Effector CD4-positive, alpha-beta T cell (primary cell): Measurements from ENCODE around the gene CDH13.

Experiments
- DNase-seq: peaks from one replicate; pipeline ENCODE4 v3.0.0-alpha.2; 2020

CDH13 gene

DNA sequence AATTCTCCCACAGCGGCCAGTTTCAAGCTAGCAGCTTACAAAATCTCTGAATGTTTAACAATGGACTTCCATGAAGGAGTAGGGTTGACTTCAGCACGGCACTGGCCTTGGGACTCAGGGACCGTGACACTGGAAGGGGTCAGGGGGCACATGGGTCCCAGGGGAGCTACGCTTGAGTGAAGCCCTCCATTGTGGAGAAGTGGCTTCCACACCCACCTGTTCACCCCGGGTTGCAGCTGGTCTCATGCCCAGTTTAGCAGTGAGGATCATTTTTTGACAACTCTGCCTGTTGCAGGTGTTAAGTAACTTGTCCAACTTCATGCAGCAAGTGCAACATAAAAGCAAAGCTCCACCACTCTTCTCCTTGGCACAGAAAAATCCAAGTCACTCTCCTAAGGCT is 510.2 kb downstream of the CDH13 start:
- DNase-seq, result no peak

DNA sequence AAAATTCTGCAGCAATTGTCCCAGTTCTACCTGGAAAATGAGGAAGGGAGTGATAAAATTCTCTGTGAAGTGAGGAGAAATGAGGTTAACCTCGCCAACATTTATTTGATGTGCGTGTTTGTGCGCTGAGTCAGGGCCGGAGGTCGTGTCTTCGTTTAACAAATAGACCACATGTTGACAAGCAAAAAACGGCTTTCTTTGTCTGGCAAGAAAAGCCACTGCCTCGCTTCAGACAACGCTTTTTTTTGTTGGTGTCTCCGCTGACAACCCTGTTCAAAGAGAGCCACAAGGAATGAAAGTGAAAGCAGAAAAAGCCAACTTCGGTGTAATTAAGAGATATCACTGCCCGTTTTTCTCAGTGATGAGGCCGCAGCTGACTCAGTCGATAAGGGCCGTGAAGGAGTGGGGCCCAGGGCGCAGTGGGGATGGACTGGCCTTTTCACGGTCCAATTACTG is 510.6 kb downstream of the CDH13 start:
- no peak for DNase-seq

DNA sequence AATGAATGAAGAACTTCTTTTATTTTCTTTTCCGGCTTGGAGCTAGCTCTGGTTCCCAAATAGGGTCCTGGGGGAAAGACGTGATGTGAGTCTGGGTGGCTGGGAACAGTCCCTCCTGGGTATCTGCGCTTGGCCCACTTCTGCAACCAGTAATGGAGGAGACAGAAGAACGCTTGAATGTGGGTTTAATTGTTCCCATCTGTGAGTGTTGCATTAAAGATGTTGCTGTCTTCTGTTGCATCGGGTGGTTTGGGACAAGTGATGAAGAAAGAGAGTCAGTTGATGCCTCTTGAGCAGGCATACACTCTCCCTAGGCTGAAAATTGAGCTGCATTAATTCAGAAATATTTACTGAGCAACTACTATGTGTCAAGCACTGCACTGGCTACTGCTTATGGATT is 511.1 kb downstream of the CDH13 start:
- no peak for DNase-seq

DNA sequence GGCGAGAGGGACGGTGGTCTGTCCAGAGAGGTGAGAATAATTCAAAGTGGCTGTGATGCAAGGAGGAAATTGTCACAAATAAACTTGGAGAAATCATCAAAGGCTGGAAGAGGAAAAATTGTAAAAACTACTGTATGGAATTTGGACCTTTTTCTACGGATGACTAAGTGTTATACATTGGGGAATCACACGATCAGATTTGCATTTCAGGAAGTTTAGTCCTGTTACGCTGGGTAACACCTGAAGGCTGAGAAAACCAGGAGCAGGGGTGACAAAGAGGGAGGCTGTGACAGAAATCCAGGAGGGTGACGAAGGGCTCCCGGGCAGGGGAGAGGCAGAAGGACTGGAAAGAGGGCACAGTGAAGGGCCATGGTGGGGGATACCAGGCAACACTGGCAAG is 511.7 kb downstream of the CDH13 start:
- DNase-seq, result no peak

DNA sequence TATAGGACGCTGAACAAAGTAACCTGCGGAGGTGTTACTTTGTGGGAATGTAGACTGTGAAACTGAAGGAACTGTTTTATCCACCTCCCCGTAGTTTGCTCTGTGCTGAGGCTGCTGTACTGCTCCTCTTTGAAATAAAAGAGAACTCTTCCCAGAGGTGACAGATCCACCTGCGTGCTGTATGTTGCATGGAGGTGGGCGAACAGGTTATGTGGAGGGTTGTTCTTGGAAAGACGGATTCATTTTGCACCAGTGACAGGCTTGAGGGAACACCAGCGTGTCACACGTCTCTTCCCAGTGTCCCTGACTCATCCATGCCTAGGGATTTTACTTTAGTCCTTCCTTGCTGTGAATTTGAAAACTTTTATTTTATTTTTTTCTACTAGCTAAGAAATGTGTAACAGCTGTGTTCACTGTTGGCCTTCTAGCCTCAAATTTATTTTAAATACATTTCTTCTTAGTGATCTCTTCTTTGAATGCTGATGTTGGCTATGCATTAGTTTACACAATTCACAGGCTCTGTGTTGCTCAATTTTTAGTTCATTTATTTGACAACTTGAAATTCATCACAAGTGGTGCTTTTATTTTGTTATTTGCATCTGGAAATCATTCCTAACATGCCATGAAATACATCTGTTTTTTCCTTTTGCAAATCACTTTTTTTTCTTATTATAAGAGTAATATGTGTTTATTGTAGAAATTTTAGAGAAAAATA is 512.4 kb downstream of the CDH13 start:
- DNase-seq, result no peak

DNA sequence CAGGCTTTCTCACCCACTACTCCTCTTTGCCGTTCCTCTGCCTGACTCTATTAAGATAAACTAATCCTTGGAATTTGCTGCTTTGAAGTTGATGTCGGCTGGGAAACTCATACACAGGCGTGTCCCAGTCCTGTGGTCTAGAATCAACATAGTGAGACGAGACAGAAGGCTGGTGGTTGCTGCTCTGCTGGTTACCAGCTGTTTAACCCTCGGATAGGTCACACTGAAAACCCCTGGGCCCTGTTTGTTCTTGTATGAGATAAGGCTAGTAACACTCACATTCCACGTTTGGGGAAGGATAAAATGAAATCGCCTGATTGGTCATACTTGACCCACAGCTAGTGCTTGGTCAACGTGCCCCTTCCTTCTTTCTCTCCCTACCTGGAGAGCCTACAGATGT is 517.0 kb downstream of the CDH13 start:
- no peak for DNase-seq

DNA sequence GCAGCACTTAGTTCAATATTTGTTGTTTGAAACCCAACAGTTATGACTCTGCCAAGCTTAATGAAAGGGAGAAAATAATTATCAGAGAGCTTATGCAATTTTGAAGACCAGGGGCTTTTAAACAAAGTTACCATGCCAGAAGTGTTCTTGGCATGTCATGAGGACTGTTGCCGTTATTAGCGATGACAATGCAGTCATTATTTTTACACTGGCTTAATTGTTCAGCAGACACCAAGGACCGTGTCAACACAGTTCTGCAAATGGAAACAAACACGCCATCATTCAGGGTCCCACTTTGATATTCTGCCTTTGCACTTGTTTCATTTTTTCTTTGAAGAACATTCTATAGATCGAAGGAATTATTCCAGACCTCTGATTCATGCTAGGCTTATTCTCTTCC is 518.5 kb downstream of the CDH13 start:
- DNase-seq, result no peak

DNA sequence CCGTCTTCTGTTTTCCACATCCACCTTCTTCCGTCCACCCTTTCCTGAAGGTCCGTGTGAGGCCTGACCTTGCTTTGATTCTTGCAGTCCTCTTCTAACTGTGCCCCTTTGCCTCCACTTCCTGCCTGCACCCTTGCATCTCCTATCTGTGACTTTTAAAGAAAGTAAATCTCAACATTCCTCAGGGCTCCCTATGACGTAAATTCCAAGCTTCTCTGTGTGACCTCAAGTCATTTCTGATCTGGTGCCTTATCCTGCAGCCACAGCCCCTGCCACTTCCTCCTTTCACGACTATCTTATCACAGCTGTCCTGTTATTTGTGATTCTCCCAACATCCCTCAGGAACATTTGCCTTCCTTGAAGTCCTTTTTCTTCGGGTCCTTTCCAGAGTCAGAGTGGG is 520.5 kb downstream of the CDH13 start:
- no peak for DNase-seq

DNA sequence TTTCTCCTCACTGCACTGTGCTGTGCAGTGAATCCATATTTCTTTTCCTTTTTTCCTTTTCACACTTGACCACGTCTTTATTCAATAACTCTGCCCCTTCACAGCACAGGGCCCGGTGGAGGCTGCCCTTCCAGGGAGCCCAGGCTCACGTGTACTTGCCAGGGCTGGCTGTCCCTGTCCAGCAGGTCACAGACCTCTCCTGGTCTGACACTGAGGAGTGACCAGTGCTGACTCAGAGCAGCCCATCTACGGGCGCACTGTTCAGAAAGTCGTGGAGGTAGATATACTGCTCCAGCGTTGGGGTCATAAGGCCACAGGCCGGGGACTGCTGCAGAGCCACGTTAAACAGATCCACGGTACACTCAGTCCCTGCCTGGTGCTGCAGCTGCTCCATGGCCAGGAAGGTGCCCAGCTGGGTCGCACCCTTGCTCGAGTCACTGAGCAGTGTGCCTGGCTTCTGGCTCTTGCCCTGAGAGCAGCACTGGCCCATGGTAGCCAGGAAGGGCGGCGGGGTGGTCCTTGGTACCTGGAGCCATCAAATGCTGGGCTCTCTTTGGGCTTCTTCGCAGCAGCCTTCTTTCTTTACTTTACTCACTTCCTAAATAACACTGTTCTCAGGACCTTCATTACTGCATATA is 531.7 kb downstream of the CDH13 start:
- no peak for DNase-seq

DNA sequence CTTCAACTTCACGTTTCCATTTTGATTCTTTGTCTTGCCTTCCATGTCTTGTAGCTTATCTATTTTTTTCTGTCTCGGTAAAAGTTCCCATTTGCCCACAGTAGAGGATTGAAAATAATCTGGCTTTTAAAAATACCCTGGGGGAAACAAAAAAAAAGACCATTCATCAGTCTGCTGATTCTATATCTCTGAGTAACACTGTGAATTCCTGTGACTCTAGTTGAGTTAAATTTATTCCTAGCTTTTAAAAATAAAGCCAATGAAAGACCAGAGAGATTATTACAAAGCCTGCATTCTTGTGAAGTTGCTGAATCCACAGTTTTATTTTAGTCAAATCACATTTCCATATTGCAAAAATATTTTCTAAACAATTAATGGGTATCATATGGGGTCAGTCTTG is 532.3 kb downstream of the CDH13 start:
- no peak for DNase-seq

DNA sequence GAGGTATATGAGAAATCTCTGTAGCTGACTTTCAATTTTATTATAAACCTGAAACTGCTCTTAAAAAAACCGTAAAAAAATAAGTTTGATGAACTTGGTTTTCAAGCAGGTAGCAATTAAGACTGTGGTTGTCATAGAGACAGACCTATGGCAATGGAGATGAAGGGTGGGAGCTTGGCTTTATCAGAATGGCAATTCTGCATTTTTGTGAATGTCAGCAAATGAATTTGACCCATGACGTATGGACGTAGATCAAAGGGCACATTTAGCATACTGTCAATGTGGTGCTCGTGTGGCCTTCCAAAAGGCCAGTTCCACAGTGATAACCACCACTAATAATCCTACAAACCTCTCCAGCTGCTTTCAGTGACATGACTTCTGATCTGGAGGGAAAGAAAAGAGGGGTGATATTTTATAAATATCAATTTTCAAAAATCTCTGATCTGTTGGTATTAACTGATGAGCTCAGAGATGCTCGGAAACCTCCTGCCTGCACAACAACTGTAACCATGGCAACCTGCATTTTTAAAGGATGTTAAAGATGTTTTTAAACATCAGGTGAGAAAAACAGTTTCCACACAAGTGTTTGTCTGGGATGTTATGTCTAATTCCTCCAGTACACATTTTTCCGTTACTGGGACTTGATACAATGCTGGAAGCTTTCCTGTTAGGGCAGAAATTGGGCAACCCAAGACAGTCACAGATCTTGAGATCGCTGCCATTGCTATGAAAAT is 533.7 kb downstream of the CDH13 start:
- no peak for DNase-seq

DNA sequence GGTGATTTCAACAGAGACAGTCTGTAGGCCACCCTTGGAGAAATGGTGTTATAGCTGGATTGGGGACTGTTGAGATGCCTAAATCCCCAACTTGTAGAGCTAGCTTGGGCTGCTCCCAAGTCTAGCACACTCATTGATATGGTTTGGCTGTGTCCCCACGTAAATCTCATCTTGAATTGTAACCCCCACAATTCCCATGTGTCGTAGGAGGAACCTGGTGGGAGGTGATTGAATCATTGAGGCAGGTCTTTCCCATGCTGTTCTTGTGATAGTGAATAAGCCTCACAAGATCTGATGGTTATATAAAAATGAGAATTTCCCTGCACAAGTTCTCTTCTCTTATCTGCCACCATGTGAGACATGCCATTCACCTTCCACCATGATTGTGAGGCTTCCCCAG is 536.0 kb downstream of the CDH13 start:
- no peak for DNase-seq

DNA sequence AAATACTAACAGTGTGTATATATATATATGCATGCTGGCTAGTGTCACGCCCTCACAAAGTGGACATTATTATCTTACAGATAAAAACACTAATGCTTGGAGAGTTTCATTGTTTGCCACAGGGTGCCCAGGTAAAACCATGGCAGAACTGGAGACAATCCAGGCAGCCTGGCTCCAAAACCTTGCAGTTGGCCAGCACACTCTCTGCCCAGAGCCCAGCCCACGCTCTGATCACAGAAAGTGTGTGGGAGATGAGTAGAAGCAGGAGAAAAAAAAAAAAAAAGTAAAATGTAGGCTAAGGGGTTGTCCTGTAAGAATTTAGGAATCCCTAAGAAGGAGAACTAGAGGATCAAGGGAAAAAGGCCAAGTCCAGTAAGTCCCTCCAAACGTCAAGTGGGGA is 538.0 kb downstream of the CDH13 start:
- DNase-seq, result no peak

DNA sequence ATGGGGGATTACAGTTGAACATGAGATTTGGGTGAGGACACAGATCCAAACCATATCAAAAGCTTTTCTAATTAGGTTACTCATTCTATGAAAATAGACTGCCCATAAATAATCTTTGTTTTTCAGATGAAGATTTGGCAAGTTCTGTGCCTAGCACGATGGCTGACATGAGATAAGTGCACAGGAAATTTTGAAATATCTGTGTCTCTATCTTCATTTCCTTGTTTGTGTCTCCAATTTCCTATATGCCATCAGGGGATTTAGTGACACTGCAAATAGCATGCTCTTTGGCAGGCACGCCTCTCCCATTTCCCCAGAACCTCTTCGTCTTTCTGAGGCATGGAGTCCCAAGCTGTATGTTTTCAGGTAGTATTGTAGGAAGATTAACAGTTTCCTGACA is 544.6 kb downstream of the CDH13 start:
- DNase-seq, result no peak

DNA sequence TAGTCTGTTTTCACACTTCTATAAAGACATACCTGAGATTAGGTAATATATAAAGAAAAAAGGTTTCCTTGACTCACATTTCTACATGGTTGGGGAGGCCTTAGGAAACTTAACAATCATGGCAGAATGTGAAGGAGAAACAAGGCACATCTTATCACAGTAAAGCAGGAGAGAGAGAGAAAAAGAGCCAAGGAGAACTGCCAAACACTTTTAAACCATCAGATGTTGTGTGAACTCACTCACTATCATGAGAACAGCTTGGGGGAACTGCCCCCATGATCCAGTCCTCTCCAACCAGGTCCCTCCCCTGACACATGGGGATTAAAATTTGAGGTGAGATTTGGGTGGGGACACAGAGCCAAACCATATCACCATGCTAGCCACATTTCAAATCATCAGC is 547.9 kb downstream of the CDH13 start:
- no peak for DNase-seq

DNA sequence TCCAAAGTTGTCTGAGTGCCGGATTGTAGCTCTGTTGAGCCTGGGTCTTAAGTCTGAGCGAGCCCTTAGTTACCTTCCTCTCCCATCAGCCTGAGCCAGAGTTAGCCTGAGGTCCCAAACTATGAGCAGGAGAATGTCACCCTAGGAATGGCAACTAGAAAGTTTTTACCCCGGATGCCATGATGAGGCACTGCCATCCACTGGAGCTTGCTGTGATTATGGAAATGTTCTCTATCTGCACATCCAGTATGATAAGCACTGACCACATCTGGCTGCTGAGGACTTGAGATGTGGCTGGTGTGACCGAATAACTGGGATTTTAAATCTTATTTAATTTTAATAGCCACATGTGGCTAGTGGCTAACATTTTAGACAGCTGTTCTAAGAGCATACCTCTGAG is 550.0 kb downstream of the CDH13 start:
- no peak for DNase-seq

DNA sequence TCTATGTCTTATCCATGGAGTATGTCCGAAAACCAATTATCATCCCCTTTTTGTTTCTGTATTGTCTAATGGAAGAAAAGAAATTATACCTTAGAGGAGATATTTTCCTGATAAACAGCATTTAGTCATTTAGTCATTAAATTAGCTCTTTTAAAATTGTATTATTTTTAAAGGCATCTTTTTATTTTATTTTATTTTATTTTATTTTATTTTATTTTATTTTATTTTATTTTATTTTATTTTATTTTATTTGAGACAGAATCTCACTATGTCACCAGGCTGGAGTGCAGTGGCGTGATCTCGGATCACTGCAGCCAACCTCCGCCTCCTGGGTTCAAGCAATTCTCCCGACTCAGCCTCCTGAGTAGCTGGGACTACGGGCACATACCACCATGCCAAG is 559.1 kb downstream of the CDH13 start:
- no peak for DNase-seq

DNA sequence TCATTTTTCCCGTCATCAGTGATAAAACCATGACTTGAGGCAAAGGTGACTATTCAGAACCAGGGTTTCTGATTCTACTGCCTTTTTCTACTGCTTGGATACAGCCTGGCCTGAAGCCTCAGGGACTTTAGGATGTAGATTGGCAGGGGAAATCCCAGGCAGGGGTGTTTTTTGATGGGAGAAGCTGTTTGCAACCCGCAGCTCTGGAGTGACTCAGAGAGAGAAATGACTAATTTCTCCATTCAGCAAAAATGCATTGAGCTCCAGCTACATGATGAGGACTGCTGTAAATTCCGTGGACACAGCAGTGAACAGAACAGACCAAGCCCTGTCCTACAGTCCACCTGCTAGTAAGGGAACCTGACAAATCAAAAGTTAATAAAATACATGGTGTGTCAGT is 560.6 kb downstream of the CDH13 start:
- no peak for DNase-seq

DNA sequence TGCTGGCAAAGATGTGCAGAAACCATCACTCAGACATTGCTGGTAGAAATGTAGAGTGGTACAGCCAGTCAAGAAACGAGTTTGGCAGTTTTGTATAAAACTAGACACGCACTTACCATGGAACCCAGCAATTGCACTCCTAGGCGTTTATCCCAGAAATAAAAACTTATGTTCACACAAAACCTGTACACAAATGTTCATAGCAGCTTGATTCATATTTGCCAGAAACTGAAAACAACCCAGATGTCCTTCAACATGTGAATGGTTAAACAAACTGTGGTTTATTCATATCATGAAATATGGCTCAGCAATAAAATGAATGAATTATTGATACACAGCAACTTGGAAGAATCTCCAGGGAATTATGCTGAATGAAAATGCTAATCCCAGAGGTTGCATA is 570.0 kb downstream of the CDH13 start:
- DNase-seq, result no peak

DNA sequence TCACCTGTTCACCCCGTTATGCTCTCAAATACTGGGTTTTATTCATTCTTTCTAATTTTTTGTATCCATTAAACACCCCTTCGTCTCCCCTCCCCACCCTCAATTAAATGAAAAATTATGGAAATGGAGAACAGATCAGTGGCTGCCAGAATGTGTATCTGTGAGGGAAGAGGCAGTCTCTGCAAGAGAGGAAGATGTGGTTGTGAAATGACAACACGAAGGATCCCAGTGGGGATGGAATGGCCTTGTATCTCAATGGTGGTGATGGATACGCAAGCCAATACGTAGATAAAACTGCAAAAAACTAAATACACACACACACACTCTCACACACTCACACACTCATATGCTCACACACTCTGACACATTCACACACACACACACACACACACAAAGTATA is 570.7 kb downstream of the CDH13 start:
- no peak for DNase-seq

DNA sequence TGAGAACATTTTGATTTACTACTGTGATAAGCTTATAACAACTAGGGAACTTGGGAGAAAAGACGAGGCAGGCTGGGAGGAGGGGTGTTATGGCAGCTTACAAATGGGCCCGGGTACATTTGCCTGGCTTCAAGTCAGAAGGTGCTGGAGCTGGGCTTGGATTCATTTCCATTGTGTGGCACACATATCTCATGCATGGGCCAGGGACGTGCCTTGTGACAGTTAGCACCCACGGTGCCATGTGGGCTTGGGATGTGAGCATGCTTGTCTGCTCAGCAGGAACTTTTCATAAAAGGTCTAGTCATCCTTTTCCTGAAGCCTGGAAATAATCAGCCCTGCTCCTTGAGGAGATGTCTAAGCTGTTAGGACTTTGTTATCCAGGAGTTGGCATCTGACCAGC is 572.2 kb downstream of the CDH13 start:
- DNase-seq, result no peak

DNA sequence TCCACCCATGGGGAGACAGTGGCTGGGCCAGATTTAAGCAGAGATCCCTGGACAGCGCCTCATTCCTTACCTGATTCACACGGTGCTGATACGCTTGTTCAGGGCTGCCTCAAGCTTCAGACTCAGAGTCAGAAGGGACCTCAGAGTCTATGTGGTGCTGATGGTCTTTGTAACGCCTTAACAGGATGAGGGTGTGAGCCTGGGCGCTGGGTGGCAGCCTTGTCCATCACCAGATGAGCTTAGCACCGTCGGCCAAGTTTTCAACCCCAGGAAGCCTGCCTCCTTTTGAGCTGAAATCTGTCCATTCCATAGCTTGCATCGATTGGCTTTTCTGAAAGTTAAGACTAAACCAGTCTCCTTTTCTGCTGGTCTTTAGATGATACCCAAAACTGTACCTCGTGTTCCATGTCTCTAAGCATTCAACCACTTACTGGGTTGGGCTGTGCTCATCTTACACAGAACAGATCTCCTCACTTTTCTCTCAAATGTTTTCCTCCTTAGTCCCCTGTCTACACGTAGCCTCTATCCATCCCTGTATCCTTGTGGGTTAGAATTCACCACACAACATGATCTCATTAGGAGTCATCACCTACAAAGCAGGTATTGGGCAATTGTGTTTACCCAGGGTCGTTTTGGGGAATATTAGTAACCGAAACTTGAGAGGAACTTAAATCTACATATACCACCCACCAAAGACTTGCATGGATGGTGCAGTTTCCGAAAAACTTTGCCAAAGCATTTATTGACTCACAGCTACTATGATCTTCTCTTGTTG is 573.4 kb downstream of the CDH13 start:
- no peak for DNase-seq

DNA sequence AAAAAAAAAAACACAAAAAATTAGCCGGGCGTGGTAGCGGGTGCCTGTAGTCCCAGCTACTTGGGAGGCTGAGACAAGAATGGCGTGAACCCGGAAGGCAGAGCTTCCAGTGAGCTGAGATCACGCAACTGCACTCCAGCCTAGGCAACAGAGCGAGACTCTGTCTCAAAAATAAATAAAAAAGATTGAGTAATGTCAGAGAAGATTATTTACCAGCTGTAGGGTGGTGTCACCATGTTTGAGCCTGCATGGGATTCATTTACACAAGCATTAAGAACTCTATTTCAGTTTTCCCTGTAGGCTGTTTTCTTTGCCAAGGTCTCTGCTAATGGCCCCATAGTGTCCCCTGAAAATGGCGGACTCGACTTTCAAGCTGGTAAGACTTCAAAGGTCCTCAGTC is 575.0 kb downstream of the CDH13 start:
- no peak for DNase-seq
